NCI-H1092 treated with DMSO at 0.1 percent for 48 hours (cell line): ENCODE measurements around the gene DEPDC4.
A peak's percentile ranks its signal among the peaks of the same experiment; 100 is the strongest.
"Not testable (repeated sequence)": the region's sequence is repeated elsewhere in the genome, so short reads cannot be mapped to it uniquely, and the experiment has no call there.

ENCODE experiments used
- DNase-seq: peaks from one replicate; lab custom pipeline; 2025; lab: John Stamatoyannopoulos, UW

Gene DEPDC4

GRCh38 chr12:100266835-100267602, at the start of gene DEPDC4, which contains the start of gene SCYL2:
DEPDC4 (minus strand) TSS chr12:100267079; CDS start chr12:100267076, 3 bp downstream.
SCYL2 (plus strand) TSS chr12:100267177; CDS start chr12:100282971, 15,794 bp downstream.
- DNase-seq = peak; percentile 91

DNA sequence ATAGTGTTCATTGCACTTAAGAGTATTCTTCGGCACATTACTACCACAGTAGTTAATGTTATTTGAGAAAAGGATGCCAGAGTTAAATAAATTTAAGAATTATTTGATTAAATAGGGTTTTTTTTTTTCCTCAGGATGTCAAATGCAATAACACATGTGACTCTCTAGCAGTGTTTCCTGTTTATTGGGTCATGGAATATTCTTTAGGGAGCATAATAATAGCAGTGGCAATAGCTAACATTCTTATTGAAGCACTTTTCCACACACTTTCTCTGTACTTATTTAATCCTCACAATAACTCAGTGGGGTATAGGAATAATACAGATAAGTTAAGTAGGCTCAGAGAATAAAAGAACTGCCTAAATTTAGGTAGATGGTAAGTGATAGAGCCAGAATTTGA, 44.4 kb upstream of the DEPDC4 start:
- no peak for DNase-seq

DNA sequence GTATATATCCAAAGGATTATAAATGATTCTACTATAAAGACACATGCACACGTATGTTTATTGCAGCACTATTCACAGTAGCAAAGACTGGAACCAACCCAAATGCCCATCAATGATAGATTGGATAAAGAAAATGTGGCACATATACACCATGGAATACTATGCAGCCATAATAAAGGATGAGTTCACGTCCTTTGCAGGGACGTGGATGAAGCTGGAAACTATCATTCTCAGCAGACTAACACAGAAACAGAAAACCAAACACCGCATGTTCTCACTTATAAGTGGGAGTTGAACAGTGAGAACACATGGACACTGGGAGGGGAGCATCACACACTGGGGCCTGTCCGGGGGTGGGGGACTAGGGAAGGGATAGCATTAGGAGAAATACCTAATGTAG, 41.3 kb upstream of the DEPDC4 start:
- DNase-seq = not testable (repeated sequence)

DNA sequence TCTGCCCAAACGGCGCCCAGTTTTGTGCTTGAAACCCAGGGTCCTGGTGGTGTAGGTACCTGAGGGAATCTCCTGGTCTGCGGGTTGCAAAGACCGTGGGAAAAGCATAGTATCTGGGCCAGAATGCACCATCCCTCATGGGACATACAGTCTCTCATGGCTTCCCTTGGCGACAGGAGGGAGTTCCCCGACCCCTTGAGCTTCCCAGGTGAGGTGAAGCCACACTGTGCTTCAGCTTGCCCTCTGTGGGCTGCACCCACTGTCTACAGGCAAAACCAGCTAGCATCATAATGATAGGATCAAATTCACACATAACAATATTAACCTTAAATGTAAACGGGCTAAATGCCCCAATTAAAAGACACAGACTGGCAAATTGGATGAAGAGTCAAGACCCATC, 37.5 kb upstream of the DEPDC4 start:
- not testable (repeated sequence) for DNase-seq

DNA sequence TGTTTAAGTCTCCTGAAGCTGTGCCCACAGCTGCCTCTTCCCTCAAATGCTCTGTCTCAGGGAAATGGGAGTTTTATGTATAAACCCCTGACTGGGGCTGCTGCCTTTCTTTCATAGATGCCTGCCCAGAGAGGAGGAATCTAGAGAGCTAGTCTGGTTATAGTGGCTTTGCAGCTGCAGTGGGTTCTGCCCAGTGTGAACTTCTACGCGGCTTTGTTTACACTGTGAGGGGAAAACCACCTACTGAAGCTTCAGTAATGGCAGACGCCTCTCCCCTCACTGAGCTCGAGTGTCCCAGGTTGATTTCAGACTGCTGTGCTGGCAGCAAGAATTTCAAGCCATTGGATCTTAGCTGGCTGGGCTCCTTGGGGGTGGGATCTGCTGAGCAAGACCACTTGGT, 37.0 kb upstream of the DEPDC4 start:
- no peak for DNase-seq

DNA sequence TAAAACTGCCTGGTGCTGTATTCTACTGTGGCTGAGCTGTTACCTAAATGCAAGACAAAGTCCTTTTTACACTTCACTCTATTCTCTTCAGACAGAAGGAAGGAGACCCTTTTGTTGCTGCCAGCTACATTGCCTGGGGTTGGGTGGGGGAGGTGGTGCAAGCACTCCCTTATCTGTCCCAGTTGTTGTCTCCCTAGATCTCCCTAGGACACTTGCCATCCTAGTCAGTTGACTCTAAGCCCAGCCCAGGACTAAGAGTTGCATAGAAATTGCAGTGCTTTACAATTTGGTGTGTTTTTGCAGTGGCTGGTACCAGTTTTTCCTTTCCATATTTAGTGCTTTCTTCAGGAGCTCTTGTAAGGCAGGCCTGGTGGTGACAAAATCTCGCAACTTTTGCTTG, 35.2 kb upstream of the DEPDC4 start:
- no peak for DNase-seq

- DNase-seq = no peak
Measured at GRCh38 chr12:100295764-100296555, 29.1 kb upstream of the DEPDC4 start.

DNA sequence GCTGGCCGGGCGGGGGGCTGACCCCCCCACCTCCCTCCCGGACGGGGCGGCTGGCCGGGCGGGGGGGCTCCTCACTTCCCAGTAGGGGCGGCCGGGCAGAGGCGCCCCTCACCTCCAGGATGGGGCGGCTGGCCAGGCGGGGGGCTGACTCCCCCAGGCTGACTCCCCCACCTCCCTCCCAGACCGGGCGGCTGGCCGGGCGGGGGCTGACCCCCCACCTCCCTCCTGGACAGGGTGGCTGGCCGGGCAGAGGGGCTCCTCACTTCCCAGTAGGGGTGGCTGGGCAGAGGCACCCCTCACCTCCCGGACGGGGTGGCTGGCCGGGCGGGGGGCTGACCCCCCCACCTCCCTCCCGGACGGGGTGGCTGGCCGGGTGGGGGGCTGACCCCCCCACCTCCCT, 27.5 kb upstream of the DEPDC4 start:
- DNase-seq = not testable (repeated sequence)

GRCh38 chr12:100293017-100293416, 26.1 kb upstream of the DEPDC4 start:
- DNase-seq = no peak

- DNase-seq = no peak
Measured at GRCh38 chr12:100290016-100290415, 23.1 kb upstream of the DEPDC4 start.

DNA sequence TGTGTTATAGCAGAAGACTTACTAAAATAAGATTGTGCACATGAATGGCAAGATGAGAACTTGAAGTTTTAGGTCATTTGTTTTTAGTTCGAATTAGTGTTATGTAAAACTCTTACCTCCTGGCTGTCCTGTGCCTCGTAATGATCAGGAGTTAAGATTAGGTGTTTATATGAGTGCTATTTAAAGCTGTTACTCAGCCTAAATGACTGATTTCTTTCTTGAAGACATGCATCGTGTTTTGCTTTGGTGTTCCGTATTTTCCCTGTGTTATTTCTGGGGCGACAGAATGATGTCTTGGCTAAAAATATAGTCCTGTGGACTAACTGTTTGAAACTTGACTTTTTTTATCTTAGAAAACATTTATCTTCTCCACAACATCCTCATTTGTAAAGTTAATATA, 22.2 kb upstream of the DEPDC4 start:
- DNase-seq = no peak

- DNase-seq = not testable (repeated sequence)
Measured at GRCh38 chr12:100284556-100284955, 17.7 kb upstream of the DEPDC4 start.

DNA sequence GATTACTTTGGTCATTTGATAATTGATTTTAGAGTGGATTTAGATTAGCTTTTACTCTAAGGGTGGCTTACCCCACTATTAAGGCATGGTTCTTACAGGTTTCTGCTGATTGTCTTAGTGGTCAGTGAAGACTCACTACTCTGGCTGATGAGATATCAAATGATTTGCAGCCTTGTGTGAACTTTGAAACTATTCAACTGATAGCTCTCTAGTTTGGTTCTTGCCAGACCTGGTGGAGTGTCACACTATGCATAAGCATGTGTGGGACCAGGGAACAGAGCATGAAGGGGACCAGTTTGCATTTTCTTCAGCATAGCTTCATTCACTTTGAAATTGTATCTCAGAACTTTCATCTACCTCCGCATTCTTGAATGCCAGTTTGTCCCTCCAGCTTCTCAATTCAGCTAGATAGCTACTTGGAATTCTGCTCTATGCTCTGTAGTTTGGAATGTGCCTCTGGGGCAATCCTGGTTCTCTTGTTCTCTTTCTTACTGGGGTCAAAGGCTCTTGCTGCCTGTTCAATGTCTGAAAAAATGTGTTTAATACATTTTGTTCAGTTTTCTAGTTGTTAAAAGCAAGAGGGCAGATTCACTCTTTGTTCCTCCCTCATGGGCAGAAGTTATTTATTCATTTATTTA, 12.8 kb upstream of the DEPDC4 start:
- no peak for DNase-seq

DNA sequence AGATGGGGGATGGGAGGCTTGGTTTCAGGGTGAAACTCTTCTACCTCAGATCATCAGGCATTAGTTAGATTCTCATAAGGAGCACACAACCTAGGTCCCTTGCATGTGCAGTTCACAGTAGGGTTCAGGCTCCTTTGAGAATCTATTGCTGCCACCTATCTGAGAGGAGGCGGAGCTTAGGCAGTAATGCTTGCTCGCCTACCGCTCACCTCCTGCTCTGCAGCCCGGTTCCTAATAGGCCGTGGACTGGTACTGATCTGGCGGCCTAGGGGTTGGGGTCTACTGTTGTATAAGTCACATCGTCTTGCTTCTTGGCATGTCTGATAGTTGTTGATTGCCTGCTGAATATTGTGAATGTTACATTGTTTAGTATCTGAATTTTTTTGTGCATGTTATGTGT, 12.3 kb upstream of the DEPDC4 start:
- DNase-seq = no peak

DNA sequence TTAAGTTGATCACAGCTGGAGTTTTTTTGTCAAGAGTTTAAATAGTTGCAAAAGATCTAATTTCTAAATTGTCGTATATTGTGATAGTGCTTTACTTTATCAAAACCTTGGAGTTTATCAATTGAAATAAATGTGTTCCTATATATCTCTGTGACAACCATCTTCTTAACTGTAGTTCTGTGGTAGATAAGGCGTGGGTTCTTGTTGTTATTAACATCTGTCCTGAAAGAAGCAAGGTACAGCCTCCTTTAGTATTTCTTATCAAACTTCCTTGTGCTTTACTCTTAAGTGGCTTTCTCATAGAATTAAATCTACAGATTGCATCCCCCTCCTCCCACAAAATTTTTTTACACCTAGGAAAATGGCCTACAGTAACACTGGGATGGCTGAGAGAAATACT, 7.4 kb upstream of the DEPDC4 start:
- DNase-seq = no peak

DNA sequence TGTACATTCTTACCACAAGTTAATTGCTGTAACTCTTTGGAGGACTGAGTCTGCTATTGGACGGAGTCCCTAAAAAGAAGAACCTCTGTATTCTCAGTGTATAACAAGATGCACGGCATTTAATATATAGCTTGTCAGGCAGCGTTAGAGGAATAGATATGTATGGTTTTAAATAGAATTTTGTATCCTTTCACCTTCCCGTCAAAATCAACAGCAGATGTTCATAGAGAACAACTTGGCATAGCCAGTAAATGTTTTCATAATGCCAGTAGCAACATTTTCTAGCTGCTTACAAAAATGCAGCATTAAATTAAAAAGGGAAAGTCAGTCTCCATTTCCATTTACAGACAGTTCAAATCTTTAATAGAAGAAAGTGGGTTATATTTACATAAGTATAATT, 6.9 kb upstream of the DEPDC4 start:
- no peak for DNase-seq

DNA sequence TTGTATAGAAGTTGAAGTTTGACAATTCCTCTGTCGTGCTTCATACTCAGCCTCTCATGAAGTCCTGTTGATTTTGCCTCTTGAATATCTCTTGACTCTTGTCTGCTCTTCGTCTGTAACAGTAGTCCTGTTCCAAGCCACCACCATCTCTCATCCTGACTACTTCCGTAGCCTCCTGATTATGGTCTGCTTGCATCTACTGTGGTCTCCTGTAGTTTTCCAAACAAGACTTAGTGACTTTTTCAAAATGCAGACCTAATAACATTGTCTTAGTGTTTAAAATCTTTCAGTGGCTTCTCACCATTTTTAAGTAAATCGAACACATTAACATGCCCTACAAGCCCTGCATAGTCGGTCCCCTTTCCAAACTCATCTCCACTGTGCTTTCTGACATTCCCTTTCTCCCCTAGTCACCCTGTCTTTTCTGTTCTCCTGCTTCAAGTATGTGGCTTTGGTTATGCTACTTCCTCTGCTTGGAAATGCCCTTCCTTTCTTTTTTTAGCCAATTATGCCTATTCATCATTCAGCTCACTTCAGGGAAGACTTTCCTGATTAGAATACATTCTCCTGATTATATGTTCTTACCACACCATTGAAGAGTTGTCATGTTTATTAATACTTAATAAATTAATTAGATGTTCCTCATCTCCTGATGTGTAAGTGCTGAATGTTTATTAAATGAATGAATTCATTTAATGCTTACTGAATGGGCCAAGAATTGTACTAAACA, 2.1 kb upstream of the DEPDC4 start:
- DNase-seq = no peak

GRCh38 chr12:100267603-100268281, 863 bp upstream of the DEPDC4 start:
- DNase-seq = no peak

DNA sequence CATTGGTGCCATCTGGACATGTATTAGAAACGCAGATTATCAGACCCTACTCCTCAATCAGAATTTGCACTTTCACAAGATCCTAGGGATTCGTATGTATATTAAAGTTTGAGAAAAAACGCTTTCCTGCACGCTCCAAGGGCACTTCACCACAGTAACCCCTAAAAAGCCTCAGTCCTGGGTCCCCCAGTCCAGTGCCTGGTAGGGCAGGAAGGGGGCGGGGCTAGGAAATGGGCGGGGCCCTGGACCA, 369 bp downstream of the DEPDC4 start:
- no peak for DNase-seq

DNA sequence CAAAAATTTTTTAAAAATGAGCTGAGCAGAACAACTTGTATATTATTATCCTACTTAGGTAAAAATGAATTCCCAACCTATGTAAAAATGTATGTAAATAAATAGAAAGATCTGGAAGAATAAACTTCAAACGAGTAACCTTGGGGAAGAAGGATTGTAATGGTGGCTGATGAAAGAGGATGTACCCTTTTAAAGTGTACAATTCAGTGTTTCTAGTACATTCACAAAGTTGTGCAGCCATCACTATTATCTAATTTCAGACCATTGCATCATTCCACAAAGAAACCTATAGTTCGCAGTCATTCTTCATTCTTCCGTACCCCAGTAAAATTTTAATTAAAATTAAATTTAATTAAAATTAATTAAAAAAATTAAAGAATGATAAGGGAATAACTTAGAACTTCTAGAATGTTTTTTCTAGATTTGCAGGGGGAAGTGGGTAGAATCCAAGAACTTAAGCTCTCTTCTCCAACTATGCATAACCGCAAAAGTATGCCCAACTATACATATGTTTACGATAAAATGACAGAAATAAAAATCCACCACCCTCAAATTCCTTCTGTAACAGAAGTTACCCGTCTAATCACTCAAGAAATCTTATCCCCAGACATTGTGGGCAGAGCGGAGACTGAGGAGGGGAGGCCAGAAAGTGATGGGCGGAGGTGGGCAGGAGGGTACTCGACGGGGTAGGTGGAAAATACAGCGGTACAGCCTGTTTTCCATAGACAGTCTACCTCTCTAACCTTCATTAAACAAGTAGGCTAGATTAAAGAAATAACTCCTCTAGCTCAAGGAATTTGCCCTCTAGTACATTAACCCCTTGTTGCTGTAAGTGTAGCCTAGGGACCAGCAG, 921 bp downstream of the DEPDC4 start:
- no peak for DNase-seq

GRCh38 chr12:100265107-100265506, 1.8 kb downstream of the DEPDC4 start:
- not testable (repeated sequence) for DNase-seq
